Measurements from ENCODE around the gene ADARB2. TPM values are rescaled to one million over a fixed set of nuclear protein-coding genes. Genes with fewer than 3 reads are reported as not detected.
"Not testable (repeated sequence)": the region's sequence is repeated elsewhere in the genome, so short reads cannot be mapped to it uniquely, and the experiment has no call there.

The ADARB2 gene
- total and polyA plus RNA-seq, 8 donors: 0.34 to 24.7 (median 3.2) TPM

GRCh38 chr10:1327759-1328158 lies 409.6 kb downstream of the ADARB2 start:
- FAIRE-seq (no peak), DNase-seq (no peak), ATAC-seq (no peak)
- intact Hi-C loops (cut with DNase I): no loop called here
- peaks cover 0 to 4% (median 2%) of the 10 kb centered on the region in 4 donors for H3K27me3 ChIP-seq
- WGBS, 2 donors: 76 to 86% methylated on average over 13 to 15 of the region's 15 CpGs
- H3K27ac ChIP-seq: no peak overlapping the region
- H3K9me3 ChIP-seq: no peaks in the 10 kb centered on the region
- no peaks in the 10 kb centered on the region for H3K36me3 ChIP-seq
- no peaks in the 10 kb centered on the region for H3K4me1 ChIP-seq
- H3K4me3 ChIP-seq: no peak overlapping the region
- no peak for TF ChIP-seq CTCF (IDR thresholded peaks at IDR 0.05)

- DNase-seq; H3K36me3 ChIP-seq; FAIRE-seq; H3K4me3 ChIP-seq; ATAC-seq; H3K27ac ChIP-seq; H3K27me3 ChIP-seq; intact Hi-C loops (cut with DNase I); H3K4me1 ChIP-seq; H3K9me3 ChIP-seq: not testable (repeated sequence)
- 81 to 86% methylated on average over 9 to 20 of the region's 20 CpGs for WGBS, 2 donors
Observed at GRCh38 chr10:1326514-1326913, 410.8 kb downstream of the ADARB2 start.

- intact Hi-C loops (cut with DNase I): no loop called here
- Histone ChIP-seq H3K27me3 (peaks cover 0 to 4% (median 2%) of the 10 kb centered on the region in 4 donors), H3K36me3 (no peaks in the 10 kb centered on the region), H3K4me3 (no peak overlapping the region), H3K9me3 (no peaks in the 10 kb centered on the region), H3K27ac (no peak overlapping the region), H3K4me1 (no peaks in the 10 kb centered on the region)
- 65 to 76% methylated on average over 10 of the region's 10 CpGs for WGBS, 2 donors
- FAIRE-seq (no peak), DNase-seq (no peak), ATAC-seq (no peak)
- no peak for TF ChIP-seq CTCF (IDR thresholded peaks at IDR 0.05)
Observed at GRCh38 chr10:1324903-1325302, 412.4 kb downstream of the ADARB2 start.

- DNase-seq (no peak), FAIRE-seq (no peak), ATAC-seq (no peak)
- 35 to 55% methylated on average over 6 of the region's 6 CpGs for WGBS, 2 donors
- no peak for TF ChIP-seq CTCF (IDR thresholded peaks at IDR 0.05)
- intact Hi-C loops (cut with DNase I): no loop called here
- Histone ChIP-seq H3K9me3 (no peaks in the 10 kb centered on the region), H3K4me1 (no peaks in the 10 kb centered on the region), H3K4me3 (no peak overlapping the region), H3K27me3 (peaks cover 0 to 1% (median under 1%) of the 10 kb centered on the region in 4 donors), H3K36me3 (no peaks in the 10 kb centered on the region), H3K27ac (no peak overlapping the region)
Observed at GRCh38 chr10:1323951-1324350, 413.4 kb downstream of the ADARB2 start.

GRCh38 chr10:1320739-1321320 lies 416.5 kb downstream of the ADARB2 start:
- ATAC-seq: no peak
- Histone ChIP-seq H3K27me3 (no peaks in the 10 kb centered on the region), H3K4me1 (no peaks in the 10 kb centered on the region), H3K9me3 (no peaks in the 10 kb centered on the region), H3K4me3 (no peak overlapping the region), H3K36me3 (no peaks in the 10 kb centered on the region), H3K27ac (no peak overlapping the region)
- no peak for FAIRE-seq
- WGBS, 2 donors: 49 to 57% methylated on average over 3 of the region's 3 CpGs
- TF ChIP-seq CTCF (IDR thresholded peaks at IDR 0.05): no peak
- DNase-seq: no peak
- intact Hi-C loops (cut with DNase I): no loop called here
